Astrocyte of the spinal cord (primary cell): ENCODE measurements around the gene CA12.

ENCODE experiments used
- DNase-seq: peaks from one replicate; pipeline ENCODE4 v3.0.0; 2011; ENCODE audit warnings: low read depth, low spot score
- H3K4me3 ChIP-seq: 2 replicates; pipeline ENCODE4 v1.5.1; 2011; ENCODE audit warnings: low read depth, mild to moderate bottlenecking, low read length, moderate library complexity
- CTCF ChIP-seq: IDR thresholded peaks from 2 replicates; pipeline ENCODE4 v1.5.1; 2012; ENCODE audit warnings: low read depth, mild to moderate bottlenecking, low read length, inconsistent platforms
- in situ Hi-C: cut with HindIII; loops from 2 replicates; pipeline ENCODE4 v1.10.0; 2017; ENCODE audit warnings: low sequenced_read_pairs

CA12 gene

GRCh38 chr15:63360170-63360569, 21.5 kb downstream of the CA12 start:
- no peak for TF ChIP-seq CTCF
- DNase-seq: no peak
- H3K4me3 ChIP-seq: no peak overlapping the region
- in situ Hi-C loops: no loop called here

DNA sequence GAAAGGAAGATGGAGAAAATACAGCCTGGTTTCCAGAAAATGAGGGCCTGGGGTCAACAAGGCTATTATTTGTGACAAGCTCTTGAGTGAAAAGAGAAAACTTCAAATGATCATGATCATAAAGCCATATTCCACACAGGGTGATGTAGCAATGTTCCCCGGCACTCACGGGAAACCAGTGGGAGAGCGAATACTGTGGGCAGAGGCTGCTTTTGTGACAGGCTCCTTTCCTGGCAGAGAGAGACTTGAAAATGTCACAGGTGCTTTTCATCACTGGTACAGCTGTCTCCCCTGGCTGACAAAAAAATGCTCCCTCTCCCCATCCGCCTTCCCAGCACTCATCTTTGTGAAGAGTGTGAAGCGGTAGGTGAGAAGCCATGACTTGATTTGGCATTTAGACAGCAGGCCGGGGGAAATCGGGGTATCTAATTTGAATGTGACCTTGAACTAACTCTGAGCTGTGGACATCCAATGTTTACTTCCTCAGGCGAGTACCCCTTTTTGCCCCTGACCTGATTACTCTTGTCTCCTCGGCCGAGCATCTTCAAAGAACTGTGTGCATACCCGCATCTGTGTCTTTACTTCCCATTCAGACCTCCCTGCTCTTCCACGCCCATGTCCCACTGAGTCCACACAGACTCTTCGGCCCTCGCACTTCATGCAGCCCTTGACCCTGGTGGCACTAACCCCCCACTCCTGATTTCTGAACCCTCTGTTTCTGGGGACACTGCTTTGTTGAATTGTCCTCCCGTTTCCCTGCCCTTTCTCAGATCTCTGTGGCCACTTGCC, 23.2 kb downstream of the CA12 start:
- no peak for DNase-seq
- no peak overlapping the region for H3K4me3 ChIP-seq
- in situ Hi-C loops: no loop called here
- no peak for TF ChIP-seq CTCF

- in situ Hi-C loops: no loop called here
- no peak for DNase-seq
These were observed 23.9 kb downstream of the CA12 start for GRCh38 chr15:63357731-63358130.

DNA sequence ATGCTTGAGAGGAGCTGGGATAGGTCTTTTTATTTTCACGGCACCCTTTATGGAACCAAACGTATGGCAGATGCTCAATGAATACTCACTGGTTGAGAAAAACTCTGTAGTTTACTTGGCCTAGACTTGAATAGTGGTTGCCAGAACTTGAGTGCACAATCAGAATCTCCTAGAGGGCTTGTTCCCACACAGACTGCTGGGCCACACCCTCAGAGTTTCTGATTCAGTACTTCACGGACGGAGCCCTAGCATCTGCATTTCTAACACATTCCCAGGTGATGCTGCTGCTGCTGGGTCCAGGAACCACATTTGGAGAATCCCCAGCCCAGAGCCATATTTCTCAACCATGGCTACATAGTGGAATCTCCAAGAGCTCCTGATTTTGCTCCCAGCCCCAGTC, 24.6 kb downstream of the CA12 start:
- no peak overlapping the region for H3K4me3 ChIP-seq
- no peak for TF ChIP-seq CTCF
- in situ Hi-C loops: no loop called here
- DNase-seq: no peak

More at GRCh38 chr15:63357731-63358130, 23.9 kb downstream of the CA12 start:
- no peak for TF ChIP-seq CTCF
- H3K4me3 ChIP-seq: no peak overlapping the region

- DNase-seq: no peak
- in situ Hi-C loops: no loop called here
- no peak for TF ChIP-seq CTCF
- H3K4me3 ChIP-seq: no peak overlapping the region
These were observed 26.6 kb downstream of the CA12 start for GRCh38 chr15:63354821-63355650.

DNA sequence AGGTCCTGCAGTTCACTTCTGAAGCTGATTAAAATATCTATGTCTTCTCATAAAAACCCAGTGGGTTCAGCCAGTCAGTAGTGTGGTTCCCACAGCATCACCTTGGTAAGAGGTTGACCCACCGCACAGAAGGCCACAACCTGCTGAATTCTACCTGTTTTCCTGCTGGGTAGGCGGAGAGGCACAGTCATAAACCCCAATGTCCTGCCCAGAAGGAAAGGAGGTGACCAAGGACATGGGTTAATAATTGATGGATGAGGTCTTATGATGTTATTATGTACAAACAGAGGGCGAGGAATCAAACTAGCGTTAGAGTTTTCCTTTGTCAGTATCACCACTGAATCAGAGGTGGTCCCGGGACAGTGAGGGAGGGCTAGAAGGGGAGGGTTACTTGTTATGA, 27.8 kb downstream of the CA12 start:
- TF ChIP-seq CTCF: no peak
- no peak for DNase-seq
- in situ Hi-C loops: no loop called here
- no peak overlapping the region for H3K4me3 ChIP-seq
